HepG2 (cell line): ENCODE results near the gene LEMD1. TPM values are rescaled to one million over a fixed set of nuclear protein-coding genes. Genes with fewer than 3 reads are reported as not detected.

Experiments used
- ATAC-seq: fragments of 200-7000 bp; cut with Tn5 transposase; 3 replicates; pipeline ENCODE4 v1.9.1; 2020; ENCODE audit warnings: mild to moderate bottlenecking, moderate library complexity
- BruUV-seq: library from RNA; stranded (reverse); fragments of 400-500 nt; replicated peaks from 2 replicates; lab custom pipeline; 2021; lab: Mats Ljungman, UMichigan
- CTCF ChIA-PET: fragments of 300-600 bp; formaldehyde crosslinking; extraction: SDS; loops from one replicate; lab custom pipeline; 2021; ENCODE audit warnings: low total read pairs, inconsistent platforms, low intra/inter-chr PET ratio; lab: Yijun Ruan, JAX
- POLR2A ChIA-PET: fragments of 350-600 bp; sonication (Branson Sonifier 250); formaldehyde crosslinking; loops from one replicate; lab custom pipeline; 2020; ENCODE audit warnings: antibody characterized with exemption, inconsistent platforms; lab: Yijun Ruan, JAX
- DNase-seq: peaks from one replicate; pipeline ENCODE4 v3.0.0-alpha.2; 2015; ENCODE audit warnings: low spot score
- FAIRE-seq: peaks from 3 replicates; lab custom pipeline; 2011; peaks lifted over from hg19 to GRCh38; lab: Jason Lieb, UNC
- H2AFZ ChIP-seq: one replicate; pipeline ENCODE4 v1.6.1; 2011; ENCODE audit warnings: low read length, inconsistent platforms
- H3K27ac ChIP-seq: fragments of 300-600 bp; 3 replicates; pipeline ENCODE4 v1.8.0; 2011; ENCODE audit warnings: mixed run types, mild to moderate bottlenecking, mixed read lengths, low read length, inconsistent platforms; ENCODE audit not compliant: insufficient read depth; ENCODE audit errors: extremely low read length
- H3K27me3 ChIP-seq, 2 experiments: fragments of 200-600 bp in 1 of 2; 2 replicates in 1 of 2; 3 replicates in 1 of 2; pipeline versions ENCODE4 v1.6.0 to v1.8.0; 2011; ENCODE audit warnings: low read length in 2 of 2, mild to moderate bottlenecking in 2 of 2, moderate library complexity in 2 of 2, inconsistent platforms in 1 of 2; ENCODE audit not compliant: insufficient read depth in 2 of 2, control insufficient read depth in 1 of 2
- H3K36me3 ChIP-seq, 2 experiments: fragments of 200-600 bp in 1 of 2; replicated peaks in 1 of 2; 2 replicates in 1 of 2; 3 replicates in 1 of 2; pipeline versions ENCODE4 v1.5.1 to v1.8.0; 2011; ENCODE audit warnings: low read length in 2 of 2, inconsistent platforms in 1 of 2; ENCODE audit not compliant: insufficient read depth in 2 of 2, control insufficient read depth in 1 of 2
- H3K4me1 ChIP-seq: 2 replicates; pipeline ENCODE4 v1.5.1; 2012; ENCODE audit warnings: low read length, inconsistent platforms; ENCODE audit not compliant: insufficient read depth
- H3K4me2 ChIP-seq: 2 replicates; pipeline ENCODE4 v1.6.0; 2011; ENCODE audit warnings: low read depth, low read length, inconsistent platforms
- H3K4me3 ChIP-seq, 3 experiments: fragments of 200-600 bp in 1 of 3; sonication (generic), shearing (Covaris generic) in 1 of 3; replicated peaks in 1 of 3; 2 replicates each; pipeline ENCODE4 v1.5.1; 2011 to 2016; ENCODE audit warnings: low read length in 3 of 3, inconsistent platforms in 2 of 3, low read depth in 2 of 3, mild to moderate bottlenecking in 2 of 3, control low read depth in 1 of 3, mixed read lengths in 1 of 3; ENCODE audit not compliant: insufficient read depth in 1 of 3
- H3K79me2 ChIP-seq: one replicate; pipeline ENCODE4 v1.6.1; 2011; ENCODE audit warnings: low read length, inconsistent platforms; ENCODE audit not compliant: insufficient read depth
- H3K9ac ChIP-seq: 2 replicates; pipeline ENCODE4 v1.6.0; 2011; ENCODE audit warnings: mild to moderate bottlenecking, low read depth, low read length, inconsistent platforms; ENCODE audit not compliant: insufficient read depth
- H3K9me3 ChIP-seq: 2 replicates; pipeline ENCODE4 v1.5.1; 2012; ENCODE audit warnings: mild to moderate bottlenecking, low read length
- H4K20me1 ChIP-seq: 2 replicates; pipeline ENCODE4 v1.6.0; 2011; ENCODE audit warnings: inconsistent platforms, mild to moderate bottlenecking, low read length, moderate library complexity; ENCODE audit not compliant: insufficient read depth
- AGO2 ChIP-seq: fragments of 200-400 bp; formaldehyde crosslinking; optimal IDR thresholded peaks from 2 replicates; pipeline ENCODE3; 2017; ENCODE audit warnings: mild to moderate bottlenecking, low read depth, low read length, moderate library complexity
- ELF3 ChIP-seq: IDR thresholded peaks from 2 replicates; pipeline ENCODE4 v1.6.1; 2016; ENCODE audit warnings: missing genetic modification reagents, missing compliant biosample characterization
- FIP1L1 ChIP-seq: fragments of 200-400 bp; formaldehyde crosslinking; IDR thresholded peaks from 2 replicates; pipeline ENCODE4 v1.6.1; 2018; ENCODE audit warnings: low read depth, mild to moderate bottlenecking, low read length, moderate library complexity, borderline replicate concordance; ENCODE audit not compliant: insufficient read depth
- FOXM1 ChIP-seq: sonication (generic); formaldehyde crosslinking; IDR thresholded peaks from 2 replicates; pipeline ENCODE4 v1.5.0; 2020; ENCODE audit warnings: missing genetic modification reagents
- GABPB1 ChIP-seq: IDR thresholded peaks from 2 replicates; pipeline ENCODE4 v1.6.1; 2016; ENCODE audit warnings: mild to moderate bottlenecking, missing genetic modification reagents, moderate library complexity, missing compliant biosample characterization
- KDM2A ChIP-seq: sonication (generic); formaldehyde crosslinking; IDR thresholded peaks from 2 replicates; pipeline ENCODE4 v1.4.0; 2020; ENCODE audit warnings: low read depth, missing genetic modification reagents, borderline replicate concordance
- MLX ChIP-seq: IDR thresholded peaks from 2 replicates; pipeline ENCODE4 v1.6.1; 2016
- POLR2G ChIP-seq: fragments of 200-400 bp; formaldehyde crosslinking; IDR thresholded peaks from 2 replicates; pipeline ENCODE4 v1.6.1; 2018; ENCODE audit warnings: mild to moderate bottlenecking, low read depth, low read length, moderate library complexity
- SNRNP70 ChIP-seq: fragments of 200-400 bp; formaldehyde crosslinking; IDR thresholded peaks from 2 replicates; pipeline ENCODE4 v1.6.1; 2017; ENCODE audit warnings: mild to moderate bottlenecking, low read depth, low read length, moderate library complexity
- SOX6 ChIP-seq, 2 experiments: fragments of 450-650 bp in 1 of 2; sonication (generic) in 1 of 2; formaldehyde crosslinking in 1 of 2; IDR thresholded peaks; 2 replicates each; pipeline versions ENCODE4 v1.4.0 to v1.6.1; 2017 to 2020; ENCODE audit warnings: antibody characterized with exemption in 1 of 2, mild to moderate bottlenecking in 1 of 2, missing genetic modification reagents in 1 of 2
- SP2 ChIP-seq: sonication (generic); formaldehyde crosslinking; IDR thresholded peaks from 2 replicates; pipeline ENCODE4 v1.5.1; 2020; ENCODE audit warnings: mild to moderate bottlenecking, missing genetic modification reagents
- ZFP1 ChIP-seq: IDR thresholded peaks from 2 replicates; pipeline ENCODE4 v1.6.1; 2016
- ZFP91 ChIP-seq: sonication (generic); formaldehyde crosslinking; IDR thresholded peaks from 2 replicates; pipeline ENCODE4 v1.9.0; 2022; ENCODE audit warnings: missing genetic modification reagents, mild to moderate bottlenecking, borderline replicate concordance
- ZNF10 ChIP-seq: sonication (generic); formaldehyde crosslinking; IDR thresholded peaks from 2 replicates; pipeline ENCODE4 v1.4.0; 2020; ENCODE audit warnings: mild to moderate bottlenecking, low read depth, missing genetic modification reagents, borderline replicate concordance
- ZNF317 ChIP-seq: sonication (generic); formaldehyde crosslinking; IDR thresholded peaks from 2 replicates; pipeline ENCODE4 v1.5.0; 2020; ENCODE audit warnings: mild to moderate bottlenecking, missing genetic modification reagents
- ZNF563 ChIP-seq: sonication (generic); formaldehyde crosslinking; IDR thresholded peaks from 2 replicates; pipeline ENCODE4 v1.8.0; 2022; ENCODE audit warnings: mild to moderate bottlenecking, moderate library complexity, missing genetic modification reagents
- ZNF770 ChIP-seq: sonication (generic); formaldehyde crosslinking; IDR thresholded peaks from 2 replicates; pipeline ENCODE4 v1.5.0; 2020; ENCODE audit warnings: mild to moderate bottlenecking, missing genetic modification reagents
- WGBS: methylation state at CpG from one replicate; pipeline ENCODE4 v1.1.6; 2017; ENCODE audit warnings: low lambda C conversion rate; 5-methylcytosine and 5-hydroxymethylcytosine counted together
- in situ Hi-C: cut with HindIII; loops from 2 replicates; pipeline ENCODE4 v1.10.0; 2017; ENCODE audit warnings: low pct_unique_long_range_greater_than_20kb; ENCODE audit not compliant: extremely low pct_ligation_motif_present
- intact Hi-C: fragments of 100-400 bp; cut with micrococcal nuclease; formaldehyde crosslinking; loops from one replicate; pipeline ENCODE4 v1.10.0; 2022; ENCODE audit not compliant: unreplicated experiment
- polyA plus RNA-seq, 8 experiments: library from polyadenylated mRNA; depleted of rRNA in 3 of 8; stranded (reverse) in 7 of 8; unstranded in 1 of 8; fragments of >200 nt; fragmentation: Illumina TruSeq in 4 of 8; extraction: Trizol in 4 of 8; gene quantifications; 2 replicates each; pipeline versions ENCODE4 v1.2.1 to v1.2.3, GENCODE V29; 2011 to 2016; ENCODE audit warnings: low read depth in 4 of 8, missing spikeins in 1 of 8, mixed read lengths in 1 of 8; ENCODE audit not compliant: insufficient read depth in 1 of 8
- total RNA-seq, 5 experiments: library from RNA; depleted of rRNA; stranded (reverse); fragments of >200 nt; fragmentation: Illumina TruSeq; extraction: Trizol; gene quantifications; 2 replicates each; pipeline ENCODE4 v1.2.3, GENCODE V29; 2016; ENCODE audit warnings: low read depth in 1 of 5

LEMD1 gene
- total and polyA plus RNA-seq, 2 of the 13 experiments (the other 11 are each of a cell fraction or from before 2014, with no cell fraction given), result 1.4 to 2.3 TPM

- ATAC-seq, result peak; percentile 66
- WGBS, result 27% methylated on average over 9 of the region's 13 CpGs
- Histone ChIP-seq H2AFZ (no peak overlapping the region), H3K9ac (no peak overlapping the region; the same call in 1 of the 2 replicates), H3K79me2 (no peaks in the 10 kb centered on the region), H3K27ac (no peak overlapping the region), H3K4me1 (peaks cover 50% of the 10 kb centered on the region), H4K20me1 (peaks cover 4% of the 10 kb centered on the region; the same call in 1 of the 2 replicates), H3K4me2 (peak overlapping the region; percentile 57; the same call in 1 of the 2 replicates), H3K27me3 (peaks cover 6 to 21% of the 10 kb centered on the region in 2 experiments; a peak in 4 of 5 replicates), H3K36me3 (no peaks in the 10 kb centered on the region), H3K9me3 (no peaks in the 10 kb centered on the region), H3K4me3 (no peak overlapping the region; a peak in 1 of 6 replicates)
- no TSS peak for BruUV-seq
- POLR2A ChIA-PET, result interaction anchor here (0.9 to 4.4 kb wide), 5 partner anchors 12 to 193 kb away, joined by 3 to 95 read pairs (median 3); partner anchors contain the start of gene ELK4
- FAIRE-seq, result peak; percentile 91
- intact Hi-C loops, result loop anchor here (2.0 kb wide), 1 partner anchor 46 kb away; no protein-coding TSS in a partner anchor
- in situ Hi-C loops, result no loop called here
- CTCF ChIA-PET, result interaction anchor here (1.3 to 2.2 kb wide), 3 partner anchors 12 to 85 kb away, joined by 4 to 14 read pairs (median 4); no protein-coding TSS in a partner anchor
- DNase-seq, result peak; percentile 58
- TF ChIP-seq KDM2A (CRISPR knock-in tag), result peak; percentile 19; the same call in 1 of the 2 replicates
- no peak for TF ChIP-seq MLX (CRISPR knock-in tag)
- TF ChIP-seq FIP1L1, result 0 out of 2 replicates have a peak, but pooled peaks have one; percentile 11
- TF ChIP-seq ZNF770 (CRISPR knock-in tag), result peak; percentile 63
- no peak for TF ChIP-seq ZNF10 (CRISPR knock-in tag)
- no peak for TF ChIP-seq ZFP1 (CRISPR knock-in tag)
- no peak for TF ChIP-seq FOXM1 (CRISPR knock-in tag)
- 0 out of 2 replicates have a peak, but pooled peaks have one; percentile 11 for TF ChIP-seq GABPB1 (CRISPR knock-in tag)
- TF ChIP-seq SNRNP70, result no peak
- TF ChIP-seq ZNF563 (CRISPR knock-in tag), result no peak
- no peak for TF ChIP-seq SOX6 (IDR thresholded peaks at IDR 0.05)
- 0 out of 2 replicates have a peak, but pooled peaks have one; percentile 19 for TF ChIP-seq SOX6 (CRISPR knock-in tag; IDR thresholded peaks at IDR 0.05)
- no peak for TF ChIP-seq SP2
- TF ChIP-seq ELF3 (CRISPR knock-in tag), result 0 out of 2 replicates have a peak, but pooled peaks have one; percentile 22
- TF ChIP-seq ZFP91 (CRISPR knock-in tag), result peak; percentile 53; the same call in 1 of the 2 replicates
- 0 out of 2 replicates have a peak, but pooled peaks have one; percentile 20 for TF ChIP-seq ZNF317 (CRISPR knock-in tag)
- peak; percentile 68 for TF ChIP-seq POLR2G
- TF ChIP-seq AGO2, result peak; percentile 36
Observed at GRCh38 chr1:205438213-205439158, 16.6 kb upstream of the LEMD1 start.
